Ectodermal cell (in vitro differentiated cells): ENCODE results near the gene RNF151.
A peak's percentile ranks its signal among the peaks of the same experiment; 100 is the strongest.

Experiments used
- H3K27ac ChIP-seq: 2 replicates; pipeline ENCODE4 v1.7.0; 2013; ENCODE audit warnings: mild to moderate bottlenecking, low read depth, low read length; ENCODE audit not compliant: insufficient read depth, poor library complexity, severe bottlenecking
- H3K27me3 ChIP-seq: 2 replicates; pipeline ENCODE4 v1.7.0; 2013; ENCODE audit warnings: mild to moderate bottlenecking, low read length; ENCODE audit not compliant: insufficient read depth, control insufficient read depth, poor library complexity, severe bottlenecking
- H3K36me3 ChIP-seq: one replicate; pipeline ENCODE4 v1.7.0; 2013; ENCODE audit warnings: low read length; ENCODE audit not compliant: control insufficient read depth, insufficient read depth
- H3K4me1 ChIP-seq: one replicate; pipeline ENCODE4 v1.7.0; 2013; ENCODE audit warnings: low read length; ENCODE audit not compliant: control insufficient read depth, insufficient read depth
- H3K4me3 ChIP-seq: 2 replicates; pipeline ENCODE4 v1.7.0; 2013; ENCODE audit warnings: low read depth, low read length, control low read depth; ENCODE audit not compliant: insufficient read depth
- H3K9me3 ChIP-seq: 2 replicates; pipeline ENCODE4 v1.7.0; 2013; ENCODE audit warnings: mild to moderate bottlenecking, low read length, moderate library complexity; ENCODE audit not compliant: control insufficient read depth
- WGBS, 2 experiments: methylation state at CpG; one replicate each; pipeline ENCODE4 v1.1.7; 2013; ENCODE audit warnings: missing lambda C conversion rate in 2 of 2; 5-methylcytosine and 5-hydroxymethylcytosine counted together

Gene RNF151

DNA sequence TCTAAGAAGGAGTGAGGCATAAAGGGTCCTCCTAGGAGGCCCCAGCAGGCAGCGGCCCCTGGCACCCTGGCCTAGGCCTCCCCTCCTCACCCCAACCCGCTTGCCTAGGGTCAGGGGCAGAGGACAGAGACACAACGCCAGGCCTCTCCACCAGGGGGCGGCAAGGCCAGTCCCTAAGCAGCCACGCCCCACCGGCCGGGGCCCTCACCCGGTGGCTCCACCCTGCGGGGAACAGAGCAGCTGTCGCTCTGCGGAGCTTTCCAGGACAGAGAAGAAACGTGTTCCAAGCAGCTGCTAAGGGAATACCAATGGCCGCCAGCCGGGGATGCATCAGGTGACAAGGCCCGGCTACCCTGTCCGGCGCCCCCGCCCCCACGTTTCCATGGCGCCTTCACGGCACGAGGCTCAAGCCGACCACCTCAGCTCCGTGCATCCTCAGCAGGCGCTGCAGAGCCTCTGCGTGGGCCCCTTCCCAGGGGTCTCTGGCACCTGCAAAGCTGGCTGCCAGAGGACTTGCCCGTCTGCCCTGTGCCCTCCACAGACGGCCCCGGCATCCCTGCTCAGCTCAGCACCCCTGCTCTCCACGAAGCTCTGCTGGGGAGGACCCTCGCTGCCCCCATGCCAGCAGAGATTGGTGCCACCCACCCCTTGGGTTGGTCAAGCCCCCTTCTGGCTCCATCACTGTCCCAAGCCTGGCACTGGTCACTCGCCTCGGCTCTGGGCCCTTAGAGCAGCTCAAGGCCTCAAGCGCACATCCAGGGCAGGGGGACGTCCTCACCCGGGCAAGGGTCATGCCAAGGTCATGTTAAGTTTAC lies 37.4 kb downstream of the RNF151 start:
- Histone ChIP-seq H3K4me1 (peaks cover 31% of the 10 kb centered on the region), H3K27me3 (no peaks in the 10 kb centered on the region), H3K36me3 (peaks cover 34% of the 10 kb centered on the region), H3K27ac (peak overlapping the region; percentile 84), H3K9me3 (no peaks in the 10 kb centered on the region), H3K4me3 (no peak overlapping the region)
- 32% methylated on average over 36 of the region's 36 CpGs for WGBS, 2 experiments

DNA sequence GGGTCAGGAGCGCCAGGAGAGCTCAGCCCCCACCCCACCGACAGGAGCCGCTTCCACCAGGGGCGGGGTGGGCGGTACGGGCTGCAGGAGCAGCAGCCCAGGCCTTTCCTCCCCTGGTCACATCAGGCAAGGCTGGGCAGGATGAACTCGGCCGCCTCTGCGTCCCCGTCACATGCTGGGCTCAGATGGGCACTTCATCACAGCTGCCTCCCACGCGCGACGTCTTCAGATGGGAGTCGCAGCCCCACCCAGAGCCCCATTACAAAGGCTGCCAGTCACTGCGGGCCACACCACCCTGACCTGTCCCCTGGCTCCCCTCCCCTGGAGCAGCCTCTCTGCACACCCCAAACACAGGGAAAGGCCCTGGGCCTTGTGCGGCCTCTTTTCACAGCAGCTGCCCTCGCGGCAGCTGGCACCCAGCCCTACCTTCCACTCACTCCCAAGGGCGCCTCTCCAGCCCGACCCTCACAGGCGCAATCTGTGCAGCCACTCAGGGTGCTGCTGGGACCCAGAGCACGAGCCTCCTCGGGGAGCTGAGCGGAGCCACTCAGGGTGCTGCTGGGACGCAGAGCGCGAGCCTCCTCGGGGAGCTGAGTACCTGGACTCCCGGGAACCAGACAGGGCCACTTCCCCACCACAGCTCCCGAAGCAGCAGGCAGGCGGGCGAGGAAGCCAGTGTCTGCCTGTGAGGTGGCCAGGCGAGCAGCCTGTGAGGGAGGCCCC lies 38.3 kb downstream of the RNF151 start:
- Histone ChIP-seq H3K4me1 (peaks cover 31% of the 10 kb centered on the region), H3K27me3 (no peaks in the 10 kb centered on the region), H3K27ac (peak overlapping the region; percentile 84), H3K4me3 (no peak overlapping the region), H3K36me3 (peaks cover 28% of the 10 kb centered on the region), H3K9me3 (no peaks in the 10 kb centered on the region)
- 91 to 92% methylated on average over 34 of the region's 34 CpGs for WGBS, 2 experiments

DNA sequence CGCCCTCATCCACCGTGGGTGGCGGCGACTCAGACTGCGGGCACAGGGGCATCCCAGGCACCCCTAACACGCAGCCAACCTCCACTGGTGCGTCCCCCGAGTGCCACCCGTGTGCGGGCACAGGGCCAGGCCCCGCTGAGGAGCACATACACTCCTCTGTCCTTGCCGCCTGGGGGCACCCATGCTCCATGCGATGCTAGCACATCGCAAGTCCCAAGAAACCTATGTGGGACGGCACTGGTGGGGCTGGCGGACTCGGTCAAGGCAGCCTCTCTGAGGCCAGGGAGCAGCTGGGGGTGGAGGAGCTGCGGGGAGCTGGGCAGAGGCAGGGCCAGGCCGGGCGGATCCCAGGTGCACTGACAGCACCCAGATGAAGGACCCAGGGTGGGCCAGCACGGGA lies 39.0 kb downstream of the RNF151 start:
- Histone ChIP-seq H3K36me3 (peaks cover 21% of the 10 kb centered on the region), H3K27me3 (no peaks in the 10 kb centered on the region), H3K4me1 (peaks cover 34% of the 10 kb centered on the region), H3K4me3 (no peak overlapping the region), H3K27ac (no peak overlapping the region), H3K9me3 (no peaks in the 10 kb centered on the region)
- 91 to 93% methylated on average over 21 of the region's 21 CpGs for WGBS, 2 experiments

DNA sequence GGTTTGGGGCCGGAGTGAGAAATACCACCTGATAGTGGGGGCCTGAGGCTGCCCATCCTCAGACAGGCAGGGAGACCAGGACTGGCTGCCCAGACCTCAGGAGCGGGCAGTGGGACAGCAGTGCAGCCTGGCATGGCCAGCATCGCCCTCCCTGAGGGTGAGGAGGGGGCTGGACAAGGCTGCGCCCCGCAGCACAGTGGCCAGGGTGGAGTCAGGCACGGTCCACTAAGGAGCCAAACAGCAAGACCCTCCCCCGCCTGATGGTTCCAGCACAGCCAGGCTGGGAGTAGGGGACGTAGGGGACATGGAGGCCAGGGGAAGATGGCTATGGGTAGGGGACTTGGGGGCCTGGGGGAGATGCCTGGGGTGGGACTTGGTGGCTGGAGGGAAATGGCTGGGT lies 39.7 kb downstream of the RNF151 start:
- H3K36me3 ChIP-seq, result peaks cover 14% of the 10 kb centered on the region
- WGBS, 2 experiments, result 93 to 94% methylated on average over 8 of the region's 8 CpGs
- H3K27me3 ChIP-seq, result no peaks in the 10 kb centered on the region
- no peaks in the 10 kb centered on the region for H3K9me3 ChIP-seq
- H3K4me1 ChIP-seq, result peaks cover 34% of the 10 kb centered on the region
- no peak overlapping the region for H3K27ac ChIP-seq
- no peak overlapping the region for H3K4me3 ChIP-seq

DNA sequence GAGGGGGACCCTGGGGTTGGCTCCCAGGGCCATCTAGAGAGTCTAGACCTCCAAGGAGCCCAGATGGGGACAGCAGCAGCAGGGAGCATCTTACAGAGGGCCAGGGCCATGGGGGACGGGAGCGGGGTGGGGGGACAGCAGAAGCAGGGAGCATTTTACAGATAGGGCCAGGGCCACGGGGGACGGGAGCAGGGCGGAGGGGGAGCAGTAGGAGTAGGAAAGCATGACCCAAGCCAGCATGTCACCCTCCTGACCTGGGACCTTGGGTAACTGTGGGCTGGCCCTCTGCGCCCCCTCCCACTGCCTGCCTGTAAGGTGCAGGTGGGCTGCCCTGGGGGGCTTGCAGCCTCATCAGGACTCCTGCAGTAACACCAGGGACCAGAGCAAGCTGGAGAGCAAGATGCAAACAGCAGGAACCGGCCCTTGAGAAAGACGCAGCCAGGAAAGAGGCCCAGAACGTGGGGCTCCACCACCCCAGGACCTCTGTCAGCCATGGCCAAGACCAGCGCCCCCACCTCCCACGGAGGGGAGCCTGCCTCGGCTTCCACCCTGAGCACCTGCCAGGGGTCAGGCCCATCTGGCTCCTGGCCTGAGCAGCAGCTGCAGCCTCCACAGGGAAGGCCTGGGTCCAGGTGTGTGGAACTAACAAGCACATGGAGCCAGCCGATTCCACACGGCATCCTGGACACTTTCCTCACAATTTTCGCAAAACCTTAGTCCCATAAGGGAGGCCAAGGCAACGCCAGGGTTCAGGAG lies 40.6 kb downstream of the RNF151 start:
- WGBS, 2 experiments, result 94 to 95% methylated on average over 16 of the region's 16 CpGs
- H3K9me3 ChIP-seq, result no peaks in the 10 kb centered on the region
- no peaks in the 10 kb centered on the region for H3K27me3 ChIP-seq
- peaks cover 5% of the 10 kb centered on the region for H3K36me3 ChIP-seq
- peaks cover 34% of the 10 kb centered on the region for H3K4me1 ChIP-seq
- no peak overlapping the region for H3K27ac ChIP-seq
- H3K4me3 ChIP-seq, result no peak overlapping the region

DNA sequence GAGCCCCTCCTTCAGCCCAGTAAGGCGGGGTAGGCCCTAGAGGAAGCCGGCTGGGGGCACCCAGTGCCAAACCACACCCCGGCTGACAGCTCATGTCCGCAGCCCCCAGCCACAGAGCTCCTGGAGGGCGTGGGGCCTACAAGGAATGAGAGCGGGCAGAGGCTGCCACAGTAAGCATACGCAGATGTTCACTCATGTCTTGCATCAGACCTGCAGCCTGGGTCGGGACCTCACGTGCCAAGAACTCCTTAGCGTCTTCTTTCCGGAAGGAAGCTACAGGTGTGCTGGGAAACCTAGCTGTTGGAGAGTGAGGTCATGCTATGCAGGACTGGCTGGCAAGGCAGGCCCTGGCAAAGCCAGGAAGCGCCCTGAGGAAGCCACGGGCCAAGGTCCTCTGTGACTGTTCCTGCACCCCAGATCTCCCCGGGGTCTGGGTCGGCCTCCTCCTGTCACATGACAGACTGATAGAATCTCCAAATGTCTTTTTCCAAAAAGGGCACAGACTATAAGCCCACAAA lies 41.4 kb downstream of the RNF151 start:
- H3K9me3 ChIP-seq, result no peaks in the 10 kb centered on the region
- H3K4me1 ChIP-seq, result peaks cover 34% of the 10 kb centered on the region
- no peak overlapping the region for H3K27ac ChIP-seq
- WGBS, 2 experiments, result 91 to 94% methylated on average over 15 of the region's 15 CpGs
- no peaks in the 10 kb centered on the region for H3K36me3 ChIP-seq
- no peaks in the 10 kb centered on the region for H3K27me3 ChIP-seq
- H3K4me3 ChIP-seq, result peak overlapping the region; percentile 95

DNA sequence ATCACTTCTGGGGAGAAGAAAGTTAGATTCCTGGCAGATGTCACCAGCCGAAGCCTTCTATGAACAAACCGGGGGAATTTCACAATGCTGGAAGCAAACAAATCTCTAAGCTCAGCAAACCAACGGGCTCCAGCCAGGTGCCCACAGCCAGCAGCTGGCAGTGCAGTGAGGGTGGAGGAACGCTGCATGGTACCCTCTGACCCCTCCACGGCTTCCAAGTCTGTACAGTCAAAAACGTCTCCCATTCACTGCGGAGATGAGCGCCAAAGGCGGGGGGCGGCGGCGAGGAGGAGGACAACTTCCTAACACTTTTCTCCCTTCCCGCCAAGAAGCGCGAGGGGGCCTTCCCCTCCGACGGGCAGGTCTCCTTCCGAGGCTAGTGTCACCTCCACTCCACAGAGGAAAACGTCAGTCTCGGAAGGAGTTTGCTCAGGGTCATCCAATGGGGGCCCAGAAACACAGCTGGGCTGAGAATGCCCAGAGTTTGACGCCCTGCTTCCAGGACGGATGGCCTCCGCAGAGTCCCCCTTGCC lies 42.0 kb downstream of the RNF151 start:
- Histone ChIP-seq H3K27me3 (no peaks in the 10 kb centered on the region), H3K4me3 (peak overlapping the region; percentile 95), H3K27ac (no peak overlapping the region), H3K9me3 (no peaks in the 10 kb centered on the region), H3K36me3 (no peaks in the 10 kb centered on the region), H3K4me1 (peaks cover 34% of the 10 kb centered on the region)
- 15 to 17% methylated on average over 23 of the region's 23 CpGs for WGBS, 2 experiments

DNA sequence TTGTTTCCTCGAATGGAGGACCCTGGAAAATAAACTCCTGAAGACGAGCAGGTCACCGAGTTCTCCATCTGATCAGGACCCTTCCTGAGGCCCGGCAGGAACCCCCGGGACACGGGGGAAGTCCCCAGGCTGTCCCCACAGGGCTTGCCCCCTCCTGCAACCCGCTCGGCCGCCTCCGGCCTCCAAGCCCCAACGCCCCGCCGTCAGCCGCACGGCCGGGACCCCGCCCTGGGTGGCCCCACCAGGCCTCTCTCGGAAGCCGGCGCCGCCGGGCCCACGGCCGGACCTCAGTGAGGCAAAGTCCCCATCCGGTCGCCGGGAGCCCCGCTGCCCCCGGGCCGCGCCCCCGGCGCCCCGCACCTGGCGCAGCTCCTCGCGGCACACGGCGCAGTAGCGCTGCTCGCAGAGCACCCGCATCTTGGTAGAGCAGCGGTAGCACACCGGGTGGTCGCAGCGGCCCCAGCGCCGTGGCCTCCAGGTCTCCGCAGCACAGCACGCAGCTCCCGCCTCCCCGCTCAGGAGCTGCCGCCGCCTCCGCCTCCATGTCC lies 42.6 kb downstream of the RNF151 start:
- Histone ChIP-seq H3K4me1 (peaks cover 32% of the 10 kb centered on the region), H3K27ac (peak overlapping the region; percentile 42)

DNA sequence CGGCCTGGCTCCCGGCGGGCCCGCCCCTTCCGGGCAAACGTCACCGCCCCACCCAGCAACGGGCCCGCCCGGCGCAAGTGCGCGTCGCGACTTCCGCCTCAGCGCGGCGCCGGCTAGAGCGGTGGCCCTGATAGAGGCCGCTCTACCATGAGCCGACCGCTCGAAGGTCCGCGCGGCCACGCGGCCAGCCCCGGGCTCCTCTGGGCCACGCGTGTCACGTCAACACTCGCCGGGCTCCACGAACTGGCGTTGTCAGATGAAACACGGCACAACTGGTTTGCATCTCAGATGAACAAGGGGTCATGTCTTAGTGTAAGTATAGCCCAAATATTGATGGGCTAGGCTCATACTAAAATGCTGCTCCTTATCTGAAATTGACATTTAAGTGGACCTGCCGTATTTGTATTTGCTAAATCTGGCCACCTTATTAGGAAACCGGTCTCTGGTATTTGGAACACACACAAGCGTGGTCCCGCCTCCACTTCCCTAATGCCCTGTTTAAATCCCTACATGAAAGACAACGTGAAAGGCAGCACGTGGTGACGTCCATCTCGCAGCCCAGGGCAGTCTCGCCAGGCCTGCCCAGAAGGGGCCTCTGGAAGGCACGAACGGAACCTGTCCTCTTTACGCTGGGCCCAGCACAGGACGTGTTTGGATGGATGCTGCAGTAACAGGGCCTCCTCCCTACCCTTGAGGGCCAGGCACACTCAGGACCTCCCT lies 43.3 kb downstream of the RNF151 start, which contains the start of gene ZNF598:
TSS of gene ZNF598 (minus strand) at position 31 of the 720 bp plus-strand sequence.
- H3K4me1 ChIP-seq, result peaks cover 25% of the 10 kb centered on the region
- H3K36me3 ChIP-seq, result no peaks in the 10 kb centered on the region
- peak within 1 kb of the TSS; percentile 42 for H3K27ac ChIP-seq
- 4% methylated on average over 52 of the region's 52 CpGs for WGBS, 2 experiments
- no peaks in the 10 kb centered on the region for H3K9me3 ChIP-seq
- H3K27me3 ChIP-seq, result no peaks in the 10 kb centered on the region
- peak within 1 kb of the TSS; percentile 95 for H3K4me3 ChIP-seq

More for the DNA sequence above, 42.6 kb downstream of the RNF151 start:
- Histone ChIP-seq H3K9me3 (no peaks in the 10 kb centered on the region), H3K27me3 (no peaks in the 10 kb centered on the region), H3K36me3 (no peaks in the 10 kb centered on the region), H3K4me3 (peak overlapping the region; percentile 95)
- 0 to 1% methylated on average over 55 of the region's 55 CpGs for WGBS, 2 experiments
